Measurements from ENCODE around the gene CHRM1.

The CHRM1 gene

DNA sequence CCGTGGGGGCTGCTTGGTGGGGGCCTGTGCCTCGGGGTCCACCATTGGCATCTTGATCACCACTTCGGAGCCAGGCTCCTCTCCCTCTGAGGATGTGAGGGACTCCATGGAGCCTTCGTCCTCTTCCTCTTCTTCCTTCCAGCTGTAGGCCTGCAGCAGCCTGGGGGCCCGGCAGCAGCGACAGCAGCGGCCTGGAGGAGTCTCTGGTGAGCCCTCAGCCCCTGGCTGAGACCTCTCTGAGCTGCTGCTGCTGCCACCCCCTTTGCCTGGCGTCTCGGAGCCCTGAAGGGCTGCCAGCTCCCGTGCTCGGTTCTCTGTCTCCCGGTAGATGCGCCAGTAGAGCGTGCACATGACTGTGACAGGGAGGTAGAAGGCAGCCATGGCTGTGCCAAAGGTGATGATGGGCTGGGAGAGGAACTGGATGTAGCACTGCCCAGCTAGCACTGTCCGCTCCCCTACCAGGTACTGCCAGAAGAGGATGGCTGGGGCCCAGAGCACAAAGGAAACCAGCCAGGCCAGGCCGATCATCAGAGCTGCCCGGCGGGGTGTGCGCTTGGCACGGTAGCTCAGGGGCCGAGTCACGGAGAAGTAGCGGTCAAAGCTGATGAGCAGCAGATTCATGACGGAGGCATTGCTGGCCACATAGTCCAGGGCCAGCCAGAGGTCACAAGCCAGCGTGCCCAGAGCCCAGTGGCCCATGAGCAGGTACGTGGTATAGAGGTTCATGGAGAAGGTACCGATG lies 10.9 kb downstream of the CHRM1 start:
- DNase-seq (ENCODE audit: low read depth): no peak
- TF ChIP-seq, protein P1, sequence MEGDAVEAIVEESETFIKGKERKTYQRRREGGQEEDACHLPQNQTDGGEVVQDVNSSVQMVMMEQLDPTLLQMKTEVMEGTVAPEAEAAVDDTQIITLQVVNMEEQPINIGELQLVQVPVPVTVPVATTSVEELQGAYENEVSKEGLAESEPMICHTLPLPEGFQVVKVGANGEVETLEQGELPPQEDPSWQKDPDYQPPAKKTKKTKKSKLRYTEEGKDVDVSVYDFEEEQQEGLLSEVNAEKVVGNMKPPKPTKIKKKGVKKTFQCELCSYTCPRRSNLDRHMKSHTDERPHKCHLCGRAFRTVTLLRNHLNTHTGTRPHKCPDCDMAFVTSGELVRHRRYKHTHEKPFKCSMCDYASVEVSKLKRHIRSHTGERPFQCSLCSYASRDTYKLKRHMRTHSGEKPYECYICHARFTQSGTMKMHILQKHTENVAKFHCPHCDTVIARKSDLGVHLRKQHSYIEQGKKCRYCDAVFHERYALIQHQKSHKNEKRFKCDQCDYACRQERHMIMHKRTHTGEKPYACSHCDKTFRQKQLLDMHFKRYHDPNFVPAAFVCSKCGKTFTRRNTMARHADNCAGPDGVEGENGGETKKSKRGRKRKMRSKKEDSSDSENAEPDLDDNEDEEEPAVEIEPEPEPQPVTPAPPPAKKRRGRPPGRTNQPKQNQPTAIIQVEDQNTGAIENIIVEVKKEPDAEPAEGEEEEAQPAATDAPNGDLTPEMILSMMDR (conservative IDR thresholded peaks at IDR 0.05; ENCODE audit: low read length): no peak
- no peak overlapping the region for H3K4me3 ChIP-seq (ENCODE audit: low read length)

GRCh38 chr11:62909107-62909894 lies 11.9 kb downstream of the CHRM1 start:
- DNase-seq (ENCODE audit: low read depth): peak; percentile 54
- no peak overlapping the region for H3K4me3 ChIP-seq (ENCODE audit: low read length)
- TF ChIP-seq, protein P1 (conservative IDR thresholded peaks at IDR 0.05; ENCODE audit: low read length): peak; percentile 51

DNA sequence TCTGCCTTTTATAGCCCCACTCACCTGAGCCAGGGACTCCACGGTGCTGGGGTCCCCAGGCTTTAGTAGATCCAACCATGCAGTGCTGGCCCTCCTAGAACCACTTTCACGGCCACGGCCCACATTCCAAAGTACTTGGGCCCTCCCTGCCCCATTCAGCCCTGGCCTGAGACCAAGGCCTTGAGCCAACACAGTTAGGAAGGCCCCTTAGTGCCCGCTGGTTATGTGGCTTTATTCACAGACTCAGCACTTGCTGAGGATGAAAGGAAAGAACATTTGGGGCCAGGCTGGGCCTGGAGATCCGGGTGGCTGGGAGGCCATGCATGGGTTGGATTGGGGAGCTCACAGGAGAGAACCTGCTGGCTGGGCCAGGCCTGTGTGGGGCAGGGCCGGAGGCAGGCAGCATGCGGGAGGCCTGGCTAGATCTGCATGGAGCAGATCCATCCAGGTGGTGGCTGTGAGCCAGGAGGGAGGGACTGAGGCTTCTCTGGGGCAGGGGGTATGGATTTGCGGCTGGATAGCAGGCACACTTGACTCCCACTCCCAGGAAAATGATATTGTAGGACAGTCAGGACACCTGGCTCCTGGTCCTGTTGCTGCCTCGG lies 12.6 kb downstream of the CHRM1 start:
- TF ChIP-seq, protein P1 (conservative IDR thresholded peaks at IDR 0.05; ENCODE audit: low read length): no peak
- no peak for DNase-seq (ENCODE audit: low read depth)
- no peak overlapping the region for H3K4me3 ChIP-seq (ENCODE audit: low read length)

GRCh38 chr11:62905927-62906531 lies 15.1 kb downstream of the CHRM1 start:
- no peak overlapping the region for H3K4me3 ChIP-seq (ENCODE audit: low read length)
- DNase-seq (ENCODE audit: low read depth): peak; percentile 72
- TF ChIP-seq, protein P1 (conservative IDR thresholded peaks at IDR 0.05; ENCODE audit: low read length): peak; percentile 99

DNA sequence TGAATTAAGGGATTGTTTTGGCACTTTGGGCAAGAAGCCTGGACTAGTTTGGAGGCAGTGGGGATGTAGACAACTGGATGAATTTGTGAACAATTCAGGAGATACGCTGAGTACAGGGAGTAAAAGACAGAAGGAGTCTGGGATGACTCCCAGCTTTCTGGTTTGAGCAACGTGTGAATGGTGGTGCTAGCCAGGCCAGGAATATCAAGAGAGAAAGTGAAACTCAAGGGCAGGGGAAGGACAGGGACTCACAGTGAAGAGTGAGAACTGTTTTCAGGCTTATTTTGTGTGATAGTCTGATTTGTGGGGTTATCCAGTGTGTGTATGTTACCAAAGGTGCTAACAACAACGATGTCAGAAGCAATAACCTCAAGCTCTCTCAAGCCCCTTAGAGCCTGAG lies 15.9 kb downstream of the CHRM1 start:
- no peak for DNase-seq (ENCODE audit: low read depth)
- TF ChIP-seq, protein P1 (conservative IDR thresholded peaks at IDR 0.05; ENCODE audit: low read length): no peak
- H3K4me3 ChIP-seq (ENCODE audit: low read length): no peak overlapping the region

DNA sequence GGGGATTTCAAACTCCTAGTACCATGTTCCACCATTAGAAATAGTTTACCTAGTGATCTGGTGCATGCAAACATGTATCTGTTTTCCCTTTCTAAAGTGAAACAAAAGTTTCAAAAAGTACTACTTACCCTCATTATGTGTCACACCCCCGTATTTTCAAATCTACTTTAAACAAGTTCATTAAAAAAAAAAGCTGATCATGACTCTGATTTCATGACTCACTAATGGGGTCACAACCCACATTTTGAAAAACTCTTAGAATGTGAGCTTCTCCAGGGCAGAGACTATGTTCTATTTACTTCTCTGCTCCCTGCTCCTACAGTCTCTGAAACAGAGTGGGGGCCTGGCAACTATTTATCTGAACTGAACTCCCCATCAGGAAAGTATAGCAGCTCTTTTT lies 18.2 kb downstream of the CHRM1 start:
- H3K4me3 ChIP-seq (ENCODE audit: low read length): no peak overlapping the region
- TF ChIP-seq, protein P1 (conservative IDR thresholded peaks at IDR 0.05; ENCODE audit: low read length): no peak
- DNase-seq (ENCODE audit: low read depth): no peak
